Measurements from ENCODE around the gene PRXL2C. TPM values are rescaled to one million over a fixed set of nuclear protein-coding genes. Genes with fewer than 3 reads are reported as not detected.

The PRXL2C gene
- total RNA-seq, 1 experiment from 2014 or later, result 10.5 TPM

- DNase-seq, result no peak
- H3K4me1 Mint-ChIP-seq (ENCODE audit: low read depth, unreplicated experiment), result peaks cover 28% of the 10 kb centered on the region
- no peaks in the 10 kb centered on the region for H3K9me3 Mint-ChIP-seq (ENCODE audit: low read depth, unreplicated experiment)
- BruUV-seq (replicated peaks), result no TSS peak
- H3K27ac Mint-ChIP-seq (ENCODE audit: unreplicated experiment), result no peak overlapping the region
- no peak for TF ChIP-seq CTCF (IDR thresholded peaks at IDR 0.05; ENCODE audit: unreplicated experiment)
- no peaks in the 10 kb centered on the region for H3K27me3 Mint-ChIP-seq (ENCODE audit: unreplicated experiment)
- H3K36me3 Mint-ChIP-seq (ENCODE audit: insufficient read depth, unreplicated experiment), result peaks cover 29% of the 10 kb centered on the region
- H3K4me3 Mint-ChIP-seq (ENCODE audit: low read depth, unreplicated experiment), result peak overlapping the region; percentile 76
- CTCF ChIA-PET, result interaction anchor here (0.6 to 0.7 kb wide), 2 partner anchors 168 to 352 kb away, joined by 4 to 9 read pairs; no protein-coding TSS in a partner anchor
- intact Hi-C loops (cut with micrococcal nuclease; ENCODE audit: unreplicated experiment), result loop anchor here (1.0 to 10.0 kb wide), 3 partner anchors 8 to 54 kb away; no protein-coding TSS in a partner anchor
Observed at GRCh38 chr9:96619124-96619465, 36.0 kb downstream of the PRXL2C start.

- Mint-ChIP-seq H3K36me3 (ENCODE audit: insufficient read depth, unreplicated experiment) (peaks cover 28% of the 10 kb centered on the region), H3K4me1 (ENCODE audit: low read depth, unreplicated experiment) (peaks cover 28% of the 10 kb centered on the region), H3K27ac (ENCODE audit: unreplicated experiment) (peak overlapping the region; percentile 65), H3K9me3 (ENCODE audit: low read depth, unreplicated experiment) (no peaks in the 10 kb centered on the region), H3K4me3 (ENCODE audit: low read depth, unreplicated experiment) (peak overlapping the region; percentile 76), H3K27me3 (ENCODE audit: unreplicated experiment) (no peaks in the 10 kb centered on the region)
- BruUV-seq (replicated peaks), result no TSS peak
- TF ChIP-seq CTCF (IDR thresholded peaks at IDR 0.05; ENCODE audit: unreplicated experiment), result no peak
- intact Hi-C loops (cut with micrococcal nuclease; ENCODE audit: unreplicated experiment), result loop anchor here (1.0 to 10.0 kb wide), 3 partner anchors 9 to 54 kb away; no protein-coding TSS in a partner anchor
- CTCF ChIA-PET, result interaction anchor here (0.6 to 0.7 kb wide), 2 partner anchors 167 to 351 kb away, joined by 4 to 9 read pairs; no protein-coding TSS in a partner anchor
- DNase-seq, result peak; percentile 20
Observed at GRCh38 chr9:96618209-96619123, 36.7 kb downstream of the PRXL2C start.

- no peaks in the 10 kb centered on the region for H3K27me3 Mint-ChIP-seq (ENCODE audit: unreplicated experiment)
Observed at GRCh38 chr9:96617439-96618185, 37.5 kb downstream of the PRXL2C start.

More at GRCh38 chr9:96617439-96618185, 37.5 kb downstream of the PRXL2C start:
- BruUV-seq (replicated peaks), result TSS peak; percentile 46
- H3K36me3 Mint-ChIP-seq (ENCODE audit: insufficient read depth, unreplicated experiment), result peaks cover 28% of the 10 kb centered on the region
- peak overlapping the region; percentile 65 for H3K27ac Mint-ChIP-seq (ENCODE audit: unreplicated experiment)
- CTCF ChIA-PET, result no interaction called here
- H3K4me3 Mint-ChIP-seq (ENCODE audit: low read depth, unreplicated experiment), result peak overlapping the region; percentile 76
- intact Hi-C loops (cut with micrococcal nuclease; ENCODE audit: unreplicated experiment), result loop anchor here (5.0 to 10.0 kb wide), 2 partner anchors 35 to 53 kb away; no protein-coding TSS in a partner anchor
- no peak for TF ChIP-seq CTCF (IDR thresholded peaks at IDR 0.05; ENCODE audit: unreplicated experiment)
- DNase-seq, result no peak
- no peaks in the 10 kb centered on the region for H3K9me3 Mint-ChIP-seq (ENCODE audit: low read depth, unreplicated experiment)
- peaks cover 28% of the 10 kb centered on the region for H3K4me1 Mint-ChIP-seq (ENCODE audit: low read depth, unreplicated experiment)

Measured in Calu3 (cell line).